ENCODE data around the gene LHX2.

Gene LHX2

DNA sequence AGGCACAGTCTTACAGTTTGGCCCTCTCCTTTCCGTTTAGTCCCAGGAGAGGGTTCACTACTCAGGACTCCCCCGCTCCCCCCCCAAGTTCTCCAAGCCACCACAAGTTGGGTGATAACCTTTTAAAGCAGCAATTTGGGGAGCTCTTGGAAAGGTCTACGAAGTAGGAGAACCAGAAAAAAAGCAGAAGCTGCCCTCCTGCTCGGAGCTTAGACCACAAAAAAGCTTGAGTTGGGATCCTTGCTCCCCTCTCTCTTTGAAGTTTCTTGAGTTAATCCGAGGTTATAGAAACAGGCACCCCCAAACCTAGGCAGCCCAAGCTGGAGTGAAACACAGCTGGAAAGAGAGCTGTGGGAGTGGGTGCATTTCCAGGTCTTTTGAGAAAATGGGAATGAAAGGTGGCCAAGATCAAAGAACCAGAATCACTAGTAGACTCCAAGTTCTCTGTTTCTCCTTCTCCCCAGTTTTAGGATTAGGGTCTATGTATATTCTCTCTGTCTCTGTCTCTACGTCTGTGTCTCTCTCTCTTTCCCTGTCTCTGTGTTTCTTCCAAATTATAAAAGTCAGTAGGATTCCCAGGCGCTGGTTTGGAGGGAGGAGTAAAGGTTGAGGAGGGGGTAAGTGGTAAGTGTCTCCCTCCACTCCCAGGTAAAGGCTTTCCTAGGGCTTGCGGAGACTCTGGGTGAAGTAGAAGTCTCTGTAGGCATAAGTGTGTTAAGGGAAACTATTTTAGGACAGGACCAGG, 2.8 kb downstream of the LHX2 start:
- no peak for DNase-seq

DNA sequence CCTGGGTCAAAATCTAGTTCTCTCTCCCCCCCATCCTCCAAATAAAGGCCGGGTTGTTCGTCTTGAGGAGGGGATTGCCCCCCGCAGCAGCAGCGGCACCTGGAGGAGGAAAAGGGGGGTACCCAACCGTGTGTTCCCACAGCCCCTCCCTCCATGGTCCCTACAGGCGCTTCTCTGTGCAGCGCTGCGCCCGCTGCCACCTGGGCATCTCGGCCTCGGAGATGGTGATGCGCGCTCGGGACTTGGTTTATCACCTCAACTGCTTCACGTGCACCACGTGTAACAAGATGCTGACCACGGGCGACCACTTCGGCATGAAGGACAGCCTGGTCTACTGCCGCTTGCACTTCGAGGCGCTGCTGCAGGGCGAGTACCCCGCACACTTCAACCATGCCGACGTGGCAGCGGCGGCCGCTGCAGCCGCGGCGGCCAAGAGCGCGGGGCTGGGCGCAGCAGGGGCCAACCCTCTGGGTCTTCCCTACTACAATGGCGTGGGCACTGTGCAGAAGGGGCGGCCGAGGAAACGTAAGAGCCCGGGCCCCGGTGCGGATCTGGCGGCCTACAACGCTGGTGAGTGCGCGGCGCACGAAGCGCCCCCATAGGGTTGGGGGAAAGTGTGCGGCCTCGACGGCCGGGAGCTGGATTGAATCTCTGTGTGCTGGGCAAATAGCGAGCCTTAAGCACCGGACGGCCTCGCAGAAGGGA, 3.5 kb downstream of the LHX2 start:
- DNase-seq, result no peak

DNA sequence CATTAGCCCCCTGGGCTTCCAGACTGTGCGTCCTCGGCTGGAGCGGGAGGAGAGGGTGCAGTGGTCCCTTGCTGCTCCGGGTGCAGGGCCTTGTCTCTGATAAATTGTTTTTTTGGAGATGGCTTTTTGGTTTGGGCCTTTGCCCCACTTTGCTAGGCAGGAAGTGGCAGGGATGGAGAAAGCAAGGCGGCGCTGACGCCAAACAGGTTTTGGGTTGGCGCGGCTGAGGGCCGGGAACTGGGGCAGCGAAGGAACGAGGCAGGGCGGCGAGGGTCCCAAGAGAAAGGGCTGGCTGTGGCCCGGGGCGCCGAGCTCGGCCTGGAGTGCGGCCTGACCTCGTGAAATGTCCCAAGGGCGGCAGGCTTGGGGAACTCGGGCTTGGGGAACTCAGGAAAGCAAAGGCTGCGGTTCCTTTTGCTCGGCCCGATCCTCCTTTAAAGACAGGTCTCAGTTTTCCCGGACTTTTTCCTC, 4.1 kb downstream of the LHX2 start:
- DNase-seq, result no peak

DNA sequence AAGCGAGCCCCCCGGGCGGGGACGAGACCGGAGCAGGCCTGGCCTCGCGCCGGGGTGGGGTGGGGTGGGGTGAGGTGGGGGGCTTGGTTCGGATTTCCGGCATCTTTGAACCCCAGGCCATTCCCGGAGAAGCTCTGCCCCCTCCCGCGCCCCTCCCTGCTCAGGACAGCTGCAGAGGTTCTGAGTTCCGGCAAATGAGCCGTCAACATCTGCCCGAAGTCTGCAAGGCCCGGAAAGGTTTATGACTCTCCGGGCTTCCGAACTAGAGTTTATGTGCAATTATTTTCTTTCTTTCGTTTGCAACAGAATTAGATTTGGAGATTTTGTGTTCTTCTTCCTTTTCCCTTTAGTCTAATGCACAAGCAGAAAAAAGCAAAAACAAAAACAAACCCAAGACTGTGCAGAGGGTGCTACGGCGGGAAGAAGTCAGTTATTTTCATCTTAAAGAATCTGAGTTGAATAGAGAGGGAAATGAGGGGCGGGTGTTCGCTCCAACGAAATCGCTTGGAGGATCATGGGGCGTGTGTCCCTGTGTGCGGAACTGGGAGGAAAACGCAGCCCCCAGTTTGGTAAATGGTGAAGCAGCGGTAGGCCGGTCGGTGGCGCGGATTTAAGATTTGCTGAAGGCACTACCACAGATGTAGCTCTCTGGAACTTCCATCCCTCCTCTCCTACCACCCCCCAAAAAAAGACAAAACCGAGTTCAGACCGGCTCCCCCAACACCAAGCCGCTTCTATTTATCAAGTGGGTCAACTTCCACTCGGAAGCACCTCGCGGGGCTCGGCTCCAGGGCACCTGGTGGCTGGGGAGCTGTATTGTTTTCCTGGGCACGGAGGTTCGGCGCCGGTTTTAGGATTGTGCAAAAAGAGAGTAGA, 4.8 kb downstream of the LHX2 start:
- no peak for DNase-seq

DNA sequence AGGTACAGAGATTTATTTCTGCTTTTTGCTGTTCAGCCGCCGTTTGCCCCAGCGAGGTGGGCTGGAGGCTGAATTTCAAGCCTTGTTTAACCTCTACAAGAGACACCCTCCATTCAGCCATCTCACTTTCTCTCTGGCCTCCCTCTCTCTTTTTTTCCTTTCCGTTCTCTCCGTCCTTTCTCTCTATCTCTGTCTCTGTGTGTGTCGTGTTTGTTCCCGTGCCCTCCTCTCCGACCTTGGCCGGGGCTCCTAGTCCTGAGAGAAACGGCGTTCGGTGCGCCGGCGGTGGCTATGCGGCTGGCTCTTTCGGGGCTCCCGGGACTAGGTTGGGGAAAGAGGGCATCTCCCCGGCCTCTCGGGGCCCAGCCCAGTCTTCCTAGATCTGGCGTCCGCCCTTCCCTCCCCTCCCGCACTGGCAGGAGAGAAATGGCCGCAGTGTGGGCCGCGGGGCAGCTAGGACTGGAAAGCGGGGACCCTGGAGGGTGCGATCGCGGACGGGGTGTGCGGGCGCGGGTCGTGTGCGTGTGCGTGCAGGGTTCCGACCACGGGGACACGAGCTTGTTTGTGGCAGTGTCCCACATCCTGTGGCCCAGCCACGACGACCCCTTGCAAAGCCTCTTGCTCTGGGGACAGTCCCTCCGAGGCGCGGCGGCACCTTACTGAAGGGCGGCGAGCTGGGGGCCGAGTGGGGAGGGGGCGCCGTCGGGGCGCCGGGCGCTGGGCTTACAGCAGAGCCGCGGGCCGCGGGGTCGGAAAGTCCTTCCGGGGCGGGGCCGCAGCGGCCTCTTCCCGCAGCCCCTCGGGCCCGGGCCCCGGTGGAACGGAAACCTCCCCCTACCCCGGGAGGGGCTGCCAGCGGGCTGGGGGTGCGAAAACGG, 5.7 kb downstream of the LHX2 start:
- no peak for DNase-seq

DNA sequence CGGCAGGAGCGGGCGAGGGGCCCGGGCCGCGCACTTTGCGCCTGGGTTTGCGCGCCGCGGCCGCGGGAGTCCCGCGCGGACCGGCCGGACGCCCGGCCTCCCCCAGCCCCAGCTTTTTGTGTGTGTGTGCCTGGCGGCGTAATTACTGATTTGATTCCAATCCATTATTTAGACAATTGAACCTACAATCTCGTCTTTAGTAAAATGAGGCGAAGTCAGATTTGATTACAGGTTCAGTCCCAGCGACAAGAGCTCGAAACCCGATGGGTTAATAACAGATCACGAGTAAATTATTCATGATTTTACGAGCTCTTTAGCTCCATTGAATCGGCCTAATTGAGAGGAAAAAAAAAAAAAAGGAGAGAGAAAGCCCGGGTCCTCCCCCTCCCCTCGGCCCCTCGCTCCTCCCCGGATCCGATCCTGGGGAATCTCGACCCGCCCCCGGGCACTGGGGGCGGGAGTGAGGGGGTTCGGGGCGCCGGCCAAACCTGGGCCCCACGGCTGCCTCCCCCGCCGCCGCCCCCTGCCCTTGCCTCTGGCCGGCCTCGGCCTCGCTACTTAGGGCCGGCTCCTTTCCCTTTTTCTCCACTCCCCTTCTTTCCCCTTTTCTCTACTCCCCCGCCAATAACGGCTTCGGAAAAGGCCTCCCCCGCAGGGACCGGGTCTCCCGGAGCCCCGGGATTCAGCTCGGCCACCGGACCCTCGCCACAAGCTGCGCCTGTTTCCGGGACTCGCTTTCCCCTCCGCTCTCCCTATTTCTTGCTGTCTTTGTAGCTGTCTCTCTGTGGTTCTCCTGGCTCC, 6.6 kb downstream of the LHX2 start:
- DNase-seq, result no peak

DNA sequence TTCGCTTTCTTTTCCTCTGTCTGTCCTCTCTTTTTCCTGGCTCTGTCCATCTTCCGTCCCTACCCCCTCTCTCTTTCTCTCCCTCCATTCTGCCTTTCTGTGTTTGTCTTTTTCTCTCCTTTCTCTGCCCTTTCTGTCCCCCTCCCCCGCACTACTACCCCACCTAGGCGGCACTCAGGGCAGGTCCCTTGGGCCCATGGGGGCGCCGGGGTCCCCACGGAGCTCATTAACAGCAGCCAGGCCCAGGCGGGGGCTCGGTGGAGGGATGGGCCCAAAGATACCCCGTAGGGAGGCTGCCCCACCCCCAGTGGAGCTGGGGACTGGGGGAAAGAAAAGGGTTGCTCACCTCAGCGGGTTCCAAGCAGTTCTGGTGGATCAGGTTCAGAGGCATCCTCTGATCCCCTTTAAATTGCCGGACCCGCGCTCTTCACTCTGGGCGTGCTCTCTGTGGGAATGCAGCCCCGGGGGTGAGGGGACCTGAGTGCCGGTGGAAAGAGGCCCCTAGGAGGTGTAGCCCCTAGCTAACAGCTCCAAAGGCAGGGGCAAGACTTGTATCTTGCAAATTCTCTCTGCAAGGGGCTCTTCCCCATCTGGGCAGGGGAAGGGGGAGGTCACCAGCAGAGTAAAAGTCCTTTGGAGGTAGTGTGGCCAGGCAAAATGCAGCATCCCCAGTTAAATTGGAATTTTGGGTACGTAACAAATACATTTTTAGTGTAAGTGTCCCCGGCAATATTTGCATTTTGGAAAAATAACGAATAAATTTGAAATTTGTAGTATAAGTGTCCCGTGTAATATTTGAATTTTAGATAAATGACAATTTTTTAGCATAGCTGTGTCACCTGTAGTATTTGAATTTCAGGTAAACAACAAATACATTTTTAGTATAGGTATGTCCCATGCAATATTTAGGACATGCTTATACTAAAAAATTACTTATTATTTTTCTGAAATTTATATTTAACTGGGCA, 7.4 kb downstream of the LHX2 start:
- no peak for DNase-seq

DNA sequence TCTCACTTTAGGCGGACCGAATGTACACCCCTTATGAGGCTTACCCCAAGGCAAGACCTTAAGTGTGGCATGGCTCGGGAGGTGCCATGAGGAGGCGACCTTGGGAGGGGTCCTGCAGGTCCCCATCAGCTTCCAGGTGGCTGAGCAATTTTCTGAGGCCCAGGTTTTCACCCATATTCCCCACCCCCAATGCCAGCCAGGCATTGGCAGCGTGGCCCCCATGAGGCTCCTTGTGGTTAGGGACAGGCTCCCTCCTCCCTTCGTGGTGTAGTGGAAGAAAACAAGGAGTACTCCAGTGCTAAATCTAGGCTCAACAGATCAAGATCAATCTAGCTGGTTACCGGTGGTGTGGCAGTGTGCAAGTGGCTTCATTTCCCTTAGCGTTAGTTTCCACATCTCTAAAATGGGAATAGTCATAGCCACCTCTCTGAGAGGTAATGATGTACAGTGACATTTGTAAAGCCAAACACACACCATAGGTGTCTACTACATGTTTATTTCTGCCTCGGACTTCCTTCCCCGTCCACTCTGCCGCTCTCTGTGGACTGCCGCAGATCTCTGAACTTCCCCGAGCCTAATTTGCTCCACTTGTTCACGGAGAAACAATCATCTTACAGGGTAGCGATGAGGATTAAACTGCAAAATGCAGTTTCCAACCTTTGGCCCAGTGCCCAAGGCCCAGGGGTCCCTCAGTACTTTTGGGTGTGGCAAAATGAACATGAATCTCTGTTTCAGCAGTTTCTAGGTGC, 8.4 kb downstream of the LHX2 start:
- DNase-seq, result no peak

DNA sequence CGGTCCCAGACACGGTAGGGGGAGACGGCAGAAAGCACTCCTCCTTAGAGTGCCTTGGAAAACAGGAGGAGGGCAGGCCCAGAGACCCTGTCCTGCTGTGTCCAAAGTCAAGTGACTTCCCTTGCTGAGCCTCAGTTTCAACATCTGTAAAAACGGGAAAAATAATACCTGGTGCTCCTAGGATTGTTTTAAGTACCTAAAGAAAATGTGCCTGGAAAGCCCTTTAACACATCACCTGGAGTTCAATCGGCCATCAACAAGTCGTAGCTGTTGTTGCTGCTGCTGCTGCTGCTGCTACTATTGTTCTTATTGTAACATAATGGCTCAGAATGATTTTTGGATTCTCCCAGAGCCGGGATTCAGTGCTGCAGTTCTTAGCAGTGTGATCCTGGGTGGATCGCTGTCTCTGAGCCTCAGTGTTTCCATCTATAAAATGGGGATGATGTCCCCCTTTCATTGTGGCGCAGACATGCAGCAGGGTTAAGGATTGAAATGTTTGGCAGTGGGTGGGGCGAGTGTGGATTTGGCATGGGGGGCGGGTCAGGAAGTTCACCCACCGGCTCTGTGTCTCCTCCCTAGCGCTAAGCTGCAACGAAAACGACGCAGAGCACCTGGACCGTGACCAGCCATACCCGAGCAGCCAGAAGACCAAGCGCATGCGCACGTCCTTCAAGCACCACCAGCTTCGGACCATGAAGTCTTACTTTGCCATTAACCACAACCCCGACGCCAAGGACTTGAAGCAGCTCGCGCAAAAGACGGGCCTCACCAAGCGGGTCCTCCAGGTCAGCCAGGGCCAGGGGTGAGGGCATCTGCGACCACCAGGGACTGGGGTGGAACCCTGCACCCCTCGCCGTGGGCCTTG, 9.2 kb downstream of the LHX2 start:
- DNase-seq, result no peak

DNA sequence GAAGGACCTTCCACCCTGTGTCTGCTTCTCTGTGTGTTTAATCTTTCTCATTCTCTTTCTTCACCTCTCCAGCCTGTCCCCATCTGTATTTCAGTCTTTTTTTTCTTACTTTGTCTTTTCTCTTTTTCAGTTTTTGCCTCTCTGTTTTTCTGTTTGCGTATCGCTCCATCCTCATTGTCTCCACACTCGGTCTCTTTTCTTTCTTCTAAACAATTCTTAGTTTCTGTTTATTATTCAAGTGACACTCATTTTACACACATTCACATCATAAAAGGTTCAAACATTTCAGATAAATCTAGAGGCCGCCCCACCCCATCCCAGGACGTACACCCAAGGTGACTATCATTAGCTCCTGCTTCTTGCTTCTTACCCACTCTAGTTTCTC, 9.8 kb downstream of the LHX2 start:
- no peak for DNase-seq

DNA sequence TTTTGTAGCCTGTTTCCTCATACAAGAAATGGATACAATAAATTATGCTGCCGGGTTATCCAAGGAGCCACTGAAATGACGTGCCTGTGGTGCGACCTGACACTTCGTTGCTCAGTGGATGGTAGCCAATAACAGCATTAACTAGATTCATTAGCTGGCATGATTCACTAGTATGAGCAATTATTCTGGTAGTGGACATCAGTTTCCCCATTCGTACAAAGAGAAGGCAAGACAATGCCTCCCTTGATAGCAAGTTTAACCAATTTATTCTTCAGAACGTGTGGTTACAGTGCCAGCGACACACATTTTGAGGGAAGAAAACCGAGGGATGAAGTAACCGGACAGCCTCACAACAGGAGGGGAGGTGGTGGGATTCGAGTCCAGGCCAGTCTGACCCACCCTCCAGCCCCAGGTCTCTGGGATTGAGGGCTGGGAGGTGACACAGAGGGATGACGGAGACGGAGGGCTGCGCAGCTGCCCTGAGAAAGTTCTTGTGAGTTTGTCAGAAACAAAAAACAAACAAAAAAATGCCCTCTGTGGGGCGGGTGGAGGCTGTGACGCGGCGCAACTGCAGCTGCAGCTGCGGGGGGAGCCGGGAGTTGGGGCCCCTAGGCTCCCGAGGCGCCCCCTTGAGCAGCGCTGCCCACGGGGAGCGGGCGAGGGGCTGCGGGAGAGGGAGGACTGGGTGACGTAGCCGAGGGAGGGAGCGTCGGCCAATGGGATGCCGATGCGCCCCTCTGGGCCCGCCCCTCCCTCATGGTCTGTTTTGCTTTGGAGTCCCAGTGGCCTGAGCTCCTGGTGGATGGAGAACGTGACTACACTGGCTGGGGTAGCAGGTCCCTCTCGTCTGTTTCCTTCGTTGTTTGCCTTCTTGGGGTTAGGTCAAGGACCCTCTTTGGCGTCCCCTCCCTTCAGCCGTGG, 10.9 kb downstream of the LHX2 start:
- DNase-seq, result no peak

DNA sequence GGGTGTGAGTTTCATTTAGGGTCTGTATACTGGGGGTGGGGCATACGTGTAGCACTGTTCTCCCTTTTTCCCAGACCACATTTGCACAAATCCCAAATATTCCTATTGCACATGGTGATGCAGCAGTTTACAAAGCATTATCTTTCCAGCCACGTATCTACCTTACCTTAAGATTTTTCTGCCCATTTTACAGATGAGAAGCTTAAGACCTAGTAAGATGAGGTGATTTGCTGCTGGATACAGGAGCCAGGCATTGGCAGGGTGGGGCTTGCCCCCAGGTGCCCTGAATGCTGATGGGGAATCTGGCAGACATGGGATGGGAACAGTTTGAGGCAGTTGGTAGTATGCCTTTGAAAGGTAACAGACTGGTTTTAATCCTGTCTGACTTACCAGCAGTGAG, 12.5 kb downstream of the LHX2 start:
- DNase-seq, result no peak

DNA sequence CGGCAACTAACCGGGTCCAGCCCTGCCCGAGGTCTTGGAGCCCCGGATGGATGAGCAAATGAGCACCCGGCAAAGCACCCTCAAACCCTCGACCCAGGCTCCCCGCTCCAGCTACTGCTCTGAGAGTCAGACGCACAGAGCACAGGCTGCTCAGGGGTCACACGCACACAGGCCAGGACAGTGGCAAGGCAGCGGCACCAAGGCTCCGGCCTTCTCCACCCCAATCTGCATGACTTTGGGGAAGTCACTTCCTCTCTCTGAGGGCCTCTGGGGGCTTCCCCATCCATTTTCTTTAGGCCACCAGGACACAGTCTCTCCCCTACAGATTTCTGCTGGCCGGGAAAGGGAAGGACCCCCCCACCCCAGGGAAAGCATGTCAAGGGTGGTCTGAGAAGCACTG, 18.0 kb downstream of the LHX2 start:
- no peak for DNase-seq

DNA sequence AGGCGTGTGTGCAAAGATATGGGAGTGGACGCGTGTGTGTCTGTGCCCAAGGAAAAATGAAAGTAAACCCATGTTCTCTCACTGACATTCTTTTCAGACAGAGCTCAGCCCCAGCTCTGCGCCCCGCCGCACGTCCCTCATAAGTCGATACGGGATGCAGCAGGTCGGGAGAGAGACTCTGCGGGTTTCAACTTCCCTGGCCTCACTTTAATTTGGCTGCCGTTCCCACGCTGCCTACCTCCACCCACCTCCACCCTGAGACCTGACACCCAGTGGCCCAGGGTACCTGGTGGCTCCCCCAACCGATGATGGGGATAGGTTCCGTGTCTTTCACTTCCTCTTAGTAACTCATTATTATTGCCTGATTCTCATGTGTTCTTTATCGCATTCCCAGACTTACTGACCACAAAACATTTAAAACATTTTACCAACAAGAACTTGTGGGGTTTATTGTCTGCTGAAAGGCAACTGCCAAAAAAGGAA, 19.4 kb downstream of the LHX2 start:
- DNase-seq, result no peak

DNA sequence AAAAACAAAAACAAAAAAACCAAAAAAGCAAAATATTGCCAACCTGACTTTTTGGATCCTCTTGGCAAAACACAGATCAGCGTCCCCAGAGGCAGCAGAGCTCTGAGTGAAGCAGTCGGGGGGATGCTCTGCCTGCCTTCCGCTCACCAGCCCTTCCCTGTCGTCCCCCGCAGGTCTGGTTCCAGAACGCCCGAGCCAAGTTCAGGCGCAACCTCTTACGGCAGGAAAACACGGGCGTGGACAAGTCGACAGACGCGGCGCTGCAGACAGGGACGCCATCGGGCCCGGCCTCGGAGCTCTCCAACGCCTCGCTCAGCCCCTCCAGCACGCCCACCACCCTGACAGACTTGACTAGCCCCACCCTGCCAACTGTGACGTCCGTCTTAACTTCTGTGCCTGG, 20.7 kb downstream of the LHX2 start:
- DNase-seq, result no peak

DNA sequence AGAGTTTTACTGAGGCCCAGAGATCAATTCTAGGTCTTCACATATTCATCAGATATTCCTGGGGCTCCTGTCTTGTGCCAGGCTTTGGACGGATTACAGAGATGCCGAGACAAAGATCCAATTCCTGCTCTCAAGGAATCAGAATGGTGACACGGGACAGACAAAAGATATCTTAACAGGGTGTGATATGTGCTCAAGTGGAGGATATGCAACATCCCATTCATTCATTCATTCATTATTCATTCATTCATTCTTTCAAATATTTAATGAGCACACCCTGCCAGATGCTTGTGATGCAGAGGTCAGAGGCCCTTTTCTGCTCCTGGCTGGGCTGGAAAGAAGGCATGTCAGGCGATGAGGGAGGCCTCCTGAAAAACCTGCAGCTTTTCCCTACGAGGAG, 21.8 kb downstream of the LHX2 start:
- DNase-seq, result no peak

DNA sequence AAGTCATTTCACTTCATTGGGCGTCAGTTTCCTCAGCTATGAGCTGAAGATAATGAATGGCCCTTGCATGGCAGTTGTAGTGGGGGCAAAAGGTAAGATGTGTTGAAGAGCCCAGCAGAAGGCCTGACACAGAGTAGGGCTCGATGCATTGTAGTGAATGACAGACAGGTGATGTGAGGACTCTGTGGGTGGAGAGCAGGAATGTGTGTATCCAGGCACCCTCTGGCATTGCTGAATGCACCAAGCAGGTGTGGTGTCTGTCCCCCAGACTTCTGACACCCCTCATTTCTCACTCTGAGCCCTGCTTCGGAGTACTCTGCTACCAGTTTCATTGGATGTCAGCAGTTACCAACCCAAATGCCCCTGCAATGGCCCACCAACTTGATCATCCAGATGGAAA, 22.4 kb downstream of the LHX2 start:
- no peak for DNase-seq
